CD1c-positive myeloid dendritic cell (primary cell): ENCODE measurements around the gene ZNF512B.
"Not testable (repeated sequence)": the region's sequence is repeated elsewhere in the genome, so short reads cannot be mapped to it uniquely, and the experiment has no call there.

ENCODE experiments used
- DNase-seq: peaks from one replicate; pipeline ENCODE4 v3.0.0-alpha.2; 2016; ENCODE audit errors: extremely low spot score

ZNF512B gene

GRCh38 chr20:63962426-63963347 lies 7.0 kb downstream of the ZNF512B start:
- DNase-seq = no peak

DNA sequence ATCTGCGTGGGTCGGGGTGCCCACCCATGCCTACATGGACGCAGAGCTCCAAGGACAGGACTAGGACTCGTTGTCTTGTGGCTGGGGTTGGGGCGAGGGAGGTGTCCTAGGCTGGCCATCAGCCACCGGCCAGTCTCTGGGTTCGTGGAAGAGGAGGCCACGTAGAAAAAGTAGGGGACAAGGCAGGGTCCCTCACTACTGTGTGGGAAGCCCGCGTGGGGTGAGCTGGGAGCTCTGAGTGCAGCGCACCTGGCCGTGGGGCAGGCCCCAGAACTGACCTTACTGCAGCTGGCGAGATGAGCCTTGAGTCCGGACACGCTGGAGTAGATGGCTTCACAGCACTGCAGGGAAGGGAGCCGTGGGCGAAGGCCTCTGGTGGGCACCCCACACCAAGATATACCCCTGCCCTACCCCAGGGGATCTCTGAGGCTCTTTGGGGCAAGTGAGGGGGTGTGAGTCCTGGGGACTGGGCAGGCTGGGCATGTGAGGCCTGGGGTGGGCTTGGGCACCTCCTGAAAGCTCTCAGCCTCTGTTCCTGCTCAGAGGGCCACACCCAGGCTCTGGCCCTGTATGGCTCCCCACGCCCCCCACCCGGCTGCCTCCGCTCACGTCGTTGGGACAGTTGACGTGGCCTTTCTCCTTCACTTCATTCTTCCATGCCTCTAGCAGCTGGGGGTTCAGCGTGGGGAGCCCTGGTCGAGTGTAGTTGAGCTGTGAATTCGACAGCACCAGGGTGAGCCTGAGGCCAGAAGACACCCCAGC lies 7.9 kb downstream of the ZNF512B start:
- DNase-seq = no peak

- not testable (repeated sequence) for DNase-seq
These were observed 8.8 kb downstream of the ZNF512B start for GRCh38 chr20:63960654-63961621.

GRCh38 chr20:63959699-63960075 lies 10.0 kb downstream of the ZNF512B start:
- no peak for DNase-seq

DNA sequence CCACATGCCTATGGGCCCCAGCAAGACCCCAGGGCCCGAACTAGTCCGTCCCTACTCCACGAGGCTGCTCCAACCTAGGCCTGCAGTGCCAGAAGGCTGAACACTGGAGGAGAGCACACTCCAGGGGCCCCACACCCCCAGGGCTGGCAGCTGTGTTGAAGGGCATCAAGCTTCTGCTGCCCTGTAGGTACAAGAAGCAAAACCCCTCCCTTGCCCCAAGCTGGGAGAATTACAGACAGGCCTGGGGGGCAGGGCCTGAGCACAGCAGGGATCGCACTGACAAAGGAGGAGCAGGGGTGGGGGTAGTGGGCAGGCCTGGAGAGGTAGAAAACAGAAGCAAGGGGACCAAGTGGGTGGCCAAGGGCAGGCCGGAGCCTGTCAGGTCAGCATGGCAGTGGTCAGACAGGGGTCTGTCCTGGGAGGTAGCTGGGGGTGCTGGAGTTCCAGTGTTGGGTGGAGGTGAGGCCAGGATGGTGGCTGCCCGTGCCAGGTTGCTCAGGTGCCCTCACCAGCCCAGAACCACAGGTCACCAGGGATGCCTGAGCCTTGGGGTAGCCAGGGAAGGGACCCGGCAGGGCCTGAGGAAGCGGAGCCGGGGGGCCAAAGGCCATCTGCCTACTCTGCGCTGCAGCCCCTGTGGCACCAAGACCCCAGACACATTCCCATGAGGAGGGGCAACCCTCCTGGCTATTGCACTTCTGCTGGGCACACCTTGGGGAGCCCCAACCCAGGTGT lies 10.6 kb downstream of the ZNF512B start:
- DNase-seq = no peak

GRCh38 chr20:63958471-63958870 lies 11.3 kb downstream of the ZNF512B start:
- no peak for DNase-seq

DNA sequence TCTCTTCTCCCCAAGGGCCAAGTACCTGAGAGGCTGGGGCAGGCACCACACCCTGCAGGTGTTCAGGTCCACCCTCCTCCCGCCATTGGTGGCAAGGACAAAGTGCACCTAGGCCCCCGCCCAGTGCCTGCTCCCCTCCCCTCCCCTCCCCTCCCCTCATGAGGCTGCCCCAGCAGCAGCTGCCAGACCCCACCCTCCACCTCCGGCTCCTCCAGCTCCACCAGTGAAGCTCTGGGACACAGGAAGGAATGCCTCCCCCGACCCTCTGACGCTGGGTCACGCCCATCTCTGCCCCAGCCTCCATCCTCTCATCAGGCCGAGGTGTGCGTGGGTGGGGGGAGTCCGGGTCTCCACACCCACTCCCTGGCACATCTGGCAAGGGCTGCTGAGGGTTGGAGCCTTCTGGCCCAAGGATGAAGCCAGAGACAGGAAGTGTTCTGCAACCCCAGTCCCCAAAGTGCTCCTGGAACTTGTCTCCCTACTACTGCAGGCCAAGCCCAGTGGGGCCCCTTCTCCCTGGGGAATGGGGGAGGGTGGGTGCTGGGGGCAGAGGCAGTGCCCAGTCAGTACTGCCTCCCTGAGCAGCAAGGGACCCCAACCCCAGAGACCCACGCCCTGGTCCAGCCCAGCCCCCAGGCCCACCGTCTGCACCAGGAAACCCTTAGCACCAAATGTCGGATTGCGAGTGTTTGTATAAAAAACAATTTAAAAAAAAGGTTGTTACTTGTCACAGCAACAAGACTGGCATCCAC lies 11.9 kb downstream of the ZNF512B start:
- DNase-seq = no peak

- peak; percentile 51 for DNase-seq
These were observed 12.6 kb downstream of the ZNF512B start for GRCh38 chr20:63957004-63957689.

DNA sequence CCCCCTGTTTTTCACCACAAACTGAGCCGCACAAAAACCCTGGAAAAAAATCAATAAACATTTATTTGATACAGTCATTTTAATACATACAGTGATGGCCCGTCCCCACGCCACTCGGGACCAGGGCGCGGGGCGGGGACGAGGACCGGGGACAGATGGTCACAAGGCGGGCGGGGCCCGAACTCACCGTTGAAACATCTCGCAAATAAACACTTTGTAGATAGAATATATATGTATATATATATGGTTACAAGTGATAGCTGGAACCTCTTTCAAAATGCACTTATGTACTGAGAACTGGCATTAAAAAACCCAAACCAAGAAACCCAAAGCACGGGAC lies 13.1 kb downstream of the ZNF512B start:
- peak; percentile 27 for DNase-seq

- peak; percentile 91 for DNase-seq
These were observed 13.7 kb downstream of the ZNF512B start, which contains the start of gene UCKL1 for GRCh38 chr20:63955827-63956663. Gene UCKL1, minus strand, starts transcription at chr20:63956416. Its CDS starts 44 bp downstream, at chr20:63956372.

DNA sequence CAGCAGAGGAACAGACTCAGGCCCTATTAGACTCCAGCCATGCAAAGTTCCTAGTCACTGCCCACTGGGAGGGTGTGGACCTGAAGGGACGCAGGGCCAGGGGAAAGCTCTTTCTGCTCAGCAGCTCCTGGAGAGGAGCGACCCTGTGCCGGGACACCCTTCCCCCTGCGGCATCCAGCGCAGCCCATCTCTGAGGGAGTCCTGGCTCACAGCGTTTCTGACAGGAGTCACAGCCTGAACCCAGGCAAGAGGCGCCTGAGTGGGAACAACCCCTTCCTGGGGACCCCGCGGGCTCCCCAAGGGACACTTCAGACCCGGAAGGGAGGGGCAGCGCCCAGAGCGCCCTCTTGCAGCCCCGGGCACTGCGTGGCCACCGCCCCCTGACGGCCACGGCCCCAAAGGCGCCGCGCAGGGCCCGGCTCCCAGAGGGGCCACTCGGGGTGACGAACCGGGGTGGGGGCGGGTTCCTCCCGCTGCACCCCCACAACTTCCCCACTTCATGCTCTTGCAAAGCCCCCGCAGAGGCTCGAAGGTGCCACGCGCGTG lies 14.4 kb downstream of the ZNF512B start:
- peak; percentile 59 for DNase-seq

GRCh38 chr20:63953764-63954429 lies 15.8 kb downstream of the ZNF512B start:
- no peak for DNase-seq

- no peak for DNase-seq
These were observed 17.0 kb downstream of the ZNF512B start for GRCh38 chr20:63952769-63953168.

GRCh38 chr20:63952210-63952535 lies 17.6 kb downstream of the ZNF512B start:
- no peak for DNase-seq

DNA sequence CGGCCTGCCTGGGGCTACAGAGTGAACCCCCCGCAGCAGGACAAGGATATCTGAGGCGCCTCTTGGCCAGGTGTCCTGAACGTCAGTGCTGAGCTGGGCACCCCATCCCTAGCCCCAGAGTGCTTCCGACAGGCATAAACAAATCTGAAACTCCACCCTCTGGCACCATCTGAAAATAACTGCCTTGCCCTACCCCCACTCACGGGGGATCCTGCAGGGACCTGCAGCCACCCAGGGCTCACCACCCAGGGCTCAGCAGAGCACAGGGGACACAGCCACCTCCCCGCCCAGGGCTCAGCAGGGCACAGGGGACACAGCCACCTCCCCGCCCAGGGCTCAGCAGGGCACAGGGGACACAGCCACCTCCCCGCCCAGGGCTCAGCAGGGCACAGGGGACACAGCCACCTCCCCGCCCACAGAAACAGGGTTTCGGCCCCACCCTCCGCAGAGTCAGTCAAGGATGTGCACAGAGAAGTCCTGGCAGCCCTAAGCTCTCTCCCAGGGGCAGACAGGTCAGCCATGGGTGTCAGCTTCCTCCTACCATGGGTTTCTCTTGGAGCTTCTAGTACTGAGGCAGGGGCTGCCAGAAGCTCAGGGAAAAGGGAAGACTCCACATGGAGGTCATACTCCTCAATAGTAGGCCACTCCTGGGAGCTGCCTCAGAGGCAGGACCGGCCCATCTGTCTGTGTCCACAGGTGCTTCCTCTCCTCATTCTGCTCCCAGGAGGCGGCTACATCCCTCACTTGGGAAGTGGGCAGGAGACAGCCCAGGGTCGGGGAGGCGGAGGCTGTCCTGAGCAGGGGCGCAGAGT lies 18.1 kb downstream of the ZNF512B start:
- no peak for DNase-seq

- DNase-seq = no peak
These were observed 18.9 kb downstream of the ZNF512B start for GRCh38 chr20:63950701-63951397.
